Neural cell (in vitro differentiated cells): ENCODE results near the gene LPP. TPM values are rescaled to one million over a fixed set of nuclear protein-coding genes. Genes with fewer than 3 reads are reported as not detected.

Experiments
- H2AFZ ChIP-seq: fragments of 200-600, 300-800 bp; sonication (generic), shearing (Covaris generic); 2 replicates; pipeline ENCODE4 v1.6.0; 2014; ENCODE audit warnings: low read depth, mild to moderate bottlenecking, antibody characterized with exemption, low read length, moderate library complexity
- H3F3A ChIP-seq: fragments of 200-600 bp; shearing (Covaris generic); 2 replicates; pipeline ENCODE4 v1.6.1; 2016; ENCODE audit warnings: mild to moderate bottlenecking, moderate library complexity, mixed read lengths, antibody characterized with exemption, low read length; ENCODE audit not compliant: insufficient read depth, poor library complexity, severe bottlenecking
- H3K27ac ChIP-seq: fragments of 200-600, 300-800 bp; sonication (generic), shearing (Covaris generic); 2 replicates; pipeline ENCODE4 v1.5.1; 2014; ENCODE audit warnings: mild to moderate bottlenecking, low read length, moderate library complexity
- H3K27me3 ChIP-seq: fragments of 300-800, 200-600 bp; sonication (generic), shearing (Covaris generic); 2 replicates; pipeline ENCODE4 v1.6.0; 2014; ENCODE audit warnings: mild to moderate bottlenecking, low read depth, low read length, moderate library complexity; ENCODE audit not compliant: insufficient read depth
- H3K36me3 ChIP-seq: fragments of 300-800, 200-600 bp; sonication (generic), shearing (Covaris generic); 2 replicates; pipeline ENCODE4 v1.5.1; 2014; ENCODE audit warnings: mild to moderate bottlenecking, antibody characterized with exemption, low read length, moderate library complexity; ENCODE audit not compliant: insufficient read depth
- H3K4me2 ChIP-seq: fragments of 300-800, 200-600 bp; sonication (generic), shearing (Covaris generic); 2 replicates; pipeline ENCODE4 v1.6.0; 2014; ENCODE audit warnings: mild to moderate bottlenecking, low read length
- H3K4me3 ChIP-seq: fragments of 300-800, 200-600 bp; sonication (generic), shearing (Covaris generic); 2 replicates; pipeline ENCODE4 v1.5.1; 2014; ENCODE audit warnings: mild to moderate bottlenecking, low read length, moderate library complexity
- H3K79me2 ChIP-seq: fragments of 200-600 bp; shearing (Covaris generic); replicated peaks from 2 replicates; pipeline ENCODE4 v1.6.0; 2014; ENCODE audit warnings: mild to moderate bottlenecking, low read length, moderate library complexity; ENCODE audit not compliant: insufficient read depth
- H3K9ac ChIP-seq: fragments of 300-800, 200-600 bp; sonication (generic), shearing (Covaris generic); 2 replicates; pipeline ENCODE4 v1.6.1; 2016; ENCODE audit warnings: mild to moderate bottlenecking, low read length, mixed read lengths
- H3K9me2 ChIP-seq: fragments of 200-600 bp; shearing (Covaris generic); 2 replicates; pipeline ENCODE4 v1.6.1; 2016; ENCODE audit warnings: mild to moderate bottlenecking, low read length, mixed read lengths; ENCODE audit not compliant: insufficient read depth
- H3K9me3 ChIP-seq: fragments of 200-600, 300-800 bp; sonication (generic), shearing (Covaris generic); 2 replicates; pipeline ENCODE4 v1.6.1; 2016; ENCODE audit warnings: mild to moderate bottlenecking, mixed run types, low read length, moderate library complexity, mixed read lengths
- H4K20me1 ChIP-seq: fragments of 200-600 bp; shearing (Covaris generic); 2 replicates; pipeline ENCODE4 v1.6.1; 2016; ENCODE audit warnings: mild to moderate bottlenecking, mixed run types; ENCODE audit not compliant: insufficient read depth
- EP300 ChIP-seq: fragments of 450-650 bp; conservative IDR thresholded peaks from 2 replicates; pipeline ENCODE4 v1.6.1; 2014; ENCODE audit warnings: antibody characterized with exemption, mild to moderate bottlenecking, moderate library complexity; ENCODE audit not compliant: poor library complexity, severe bottlenecking
- EZH2 ChIP-seq: fragments of 200-600, 300-800 bp; shearing (Covaris generic), sonication (generic); IDR thresholded peaks from 2 replicates; pipeline ENCODE4 v1.6.1; 2014; ENCODE audit warnings: antibody characterized with exemption, low read length, borderline replicate concordance, mild to moderate bottlenecking; ENCODE audit not compliant: insufficient read depth, poor library complexity, severe bottlenecking
- MXI1 ChIP-seq: fragments of 450-650 bp; conservative IDR thresholded peaks from 2 replicates; pipeline ENCODE4 v1.6.1; 2014; ENCODE audit warnings: antibody characterized with exemption, mild to moderate bottlenecking; ENCODE audit not compliant: poor library complexity, severe bottlenecking
- POLR2AphosphoS5 ChIP-seq: IDR thresholded peaks from 2 replicates; pipeline ENCODE4 v1.6.1; 2012
- RAD21 ChIP-seq: fragments of 450-650 bp; conservative IDR thresholded peaks from 2 replicates; pipeline ENCODE4 v1.6.1; 2014; ENCODE audit warnings: antibody characterized with exemption, mild to moderate bottlenecking, moderate library complexity
- SMC3 ChIP-seq: fragments of 450-650 bp; conservative IDR thresholded peaks from 2 replicates; pipeline ENCODE4 v1.6.1; 2014; ENCODE audit warnings: antibody characterized with exemption, mild to moderate bottlenecking, moderate library complexity; ENCODE audit not compliant: poor library complexity
- TAF1 ChIP-seq: IDR thresholded peaks from 2 replicates; pipeline ENCODE4 v1.6.1; 2012; ENCODE audit warnings: low read depth
- polyA plus RNA-seq: library from polyadenylated mRNA; depleted of rRNA; stranded (reverse); fragments of >200 nt; gene quantifications from 2 replicates; pipeline ENCODE4 v1.2.3, GENCODE V29; 2014
- TF ChIP-seq, protein P1 (sequence below): IDR thresholded peaks from 2 replicates; pipeline ENCODE4 v1.6.1; 2012; ENCODE audit warnings: borderline replicate concordance
- TF ChIP-seq, protein P2 (sequence below): fragments of 450-650 bp; IDR thresholded peaks from 2 replicates; pipeline ENCODE4 v1.5.1; 2014; ENCODE audit warnings: antibody characterized with exemption, mild to moderate bottlenecking, moderate library complexity; ENCODE audit not compliant: poor library complexity, severe bottlenecking

The LPP gene
- polyA plus RNA-seq, 1 donor from 2014 or later: 3.0 TPM

DNA sequence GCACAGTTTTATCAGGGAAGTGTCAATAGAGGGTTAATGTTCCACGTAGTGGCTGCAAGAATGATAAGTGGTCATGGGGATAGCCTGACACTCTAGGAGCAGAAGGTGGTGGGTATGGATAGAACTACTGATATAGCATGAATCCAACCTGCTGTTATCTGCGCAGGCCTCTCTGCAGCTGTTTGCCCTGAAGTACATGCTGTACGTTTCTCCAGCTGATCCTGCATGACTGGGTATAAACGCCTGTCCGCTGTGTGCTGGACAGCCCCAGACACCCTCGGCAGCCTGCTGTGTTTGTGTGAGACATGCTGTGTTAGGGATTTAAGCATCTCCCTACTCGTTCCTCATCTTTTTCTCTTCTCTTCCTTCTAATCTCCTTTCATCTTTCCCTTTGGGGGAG, 87.1 kb downstream of the LPP start:
- no peaks in the 10 kb centered on the region for H4K20me1 ChIP-seq
- no peak overlapping the region for H3K4me2 ChIP-seq
- H3K79me2 ChIP-seq: no peaks in the 10 kb centered on the region
- no peak overlapping the region for H2AFZ ChIP-seq
- H3K9me3 ChIP-seq: no peaks in the 10 kb centered on the region
- no peak overlapping the region for H3K9ac ChIP-seq
- no peaks in the 10 kb centered on the region for H3K9me2 ChIP-seq
- H3K27ac ChIP-seq: no peak overlapping the region
- TF ChIP-seq SMC3 (no peak), RAD21 (no peak), EP300 (no peak), EZH2 (no peak), TAF1 (no peak), MXI1 (no peak), POLR2AphosphoS5 (no peak)
- TF ChIP-seq, protein P1, sequence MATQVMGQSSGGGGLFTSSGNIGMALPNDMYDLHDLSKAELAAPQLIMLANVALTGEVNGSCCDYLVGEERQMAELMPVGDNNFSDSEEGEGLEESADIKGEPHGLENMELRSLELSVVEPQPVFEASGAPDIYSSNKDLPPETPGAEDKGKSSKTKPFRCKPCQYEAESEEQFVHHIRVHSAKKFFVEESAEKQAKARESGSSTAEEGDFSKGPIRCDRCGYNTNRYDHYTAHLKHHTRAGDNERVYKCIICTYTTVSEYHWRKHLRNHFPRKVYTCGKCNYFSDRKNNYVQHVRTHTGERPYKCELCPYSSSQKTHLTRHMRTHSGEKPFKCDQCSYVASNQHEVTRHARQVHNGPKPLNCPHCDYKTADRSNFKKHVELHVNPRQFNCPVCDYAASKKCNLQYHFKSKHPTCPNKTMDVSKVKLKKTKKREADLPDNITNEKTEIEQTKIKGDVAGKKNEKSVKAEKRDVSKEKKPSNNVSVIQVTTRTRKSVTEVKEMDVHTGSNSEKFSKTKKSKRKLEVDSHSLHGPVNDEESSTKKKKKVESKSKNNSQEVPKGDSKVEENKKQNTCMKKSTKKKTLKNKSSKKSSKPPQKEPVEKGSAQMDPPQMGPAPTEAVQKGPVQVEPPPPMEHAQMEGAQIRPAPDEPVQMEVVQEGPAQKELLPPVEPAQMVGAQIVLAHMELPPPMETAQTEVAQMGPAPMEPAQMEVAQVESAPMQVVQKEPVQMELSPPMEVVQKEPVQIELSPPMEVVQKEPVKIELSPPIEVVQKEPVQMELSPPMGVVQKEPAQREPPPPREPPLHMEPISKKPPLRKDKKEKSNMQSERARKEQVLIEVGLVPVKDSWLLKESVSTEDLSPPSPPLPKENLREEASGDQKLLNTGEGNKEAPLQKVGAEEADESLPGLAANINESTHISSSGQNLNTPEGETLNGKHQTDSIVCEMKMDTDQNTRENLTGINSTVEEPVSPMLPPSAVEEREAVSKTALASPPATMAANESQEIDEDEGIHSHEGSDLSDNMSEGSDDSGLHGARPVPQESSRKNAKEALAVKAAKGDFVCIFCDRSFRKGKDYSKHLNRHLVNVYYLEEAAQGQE: no peak
- TF ChIP-seq, protein P2, sequence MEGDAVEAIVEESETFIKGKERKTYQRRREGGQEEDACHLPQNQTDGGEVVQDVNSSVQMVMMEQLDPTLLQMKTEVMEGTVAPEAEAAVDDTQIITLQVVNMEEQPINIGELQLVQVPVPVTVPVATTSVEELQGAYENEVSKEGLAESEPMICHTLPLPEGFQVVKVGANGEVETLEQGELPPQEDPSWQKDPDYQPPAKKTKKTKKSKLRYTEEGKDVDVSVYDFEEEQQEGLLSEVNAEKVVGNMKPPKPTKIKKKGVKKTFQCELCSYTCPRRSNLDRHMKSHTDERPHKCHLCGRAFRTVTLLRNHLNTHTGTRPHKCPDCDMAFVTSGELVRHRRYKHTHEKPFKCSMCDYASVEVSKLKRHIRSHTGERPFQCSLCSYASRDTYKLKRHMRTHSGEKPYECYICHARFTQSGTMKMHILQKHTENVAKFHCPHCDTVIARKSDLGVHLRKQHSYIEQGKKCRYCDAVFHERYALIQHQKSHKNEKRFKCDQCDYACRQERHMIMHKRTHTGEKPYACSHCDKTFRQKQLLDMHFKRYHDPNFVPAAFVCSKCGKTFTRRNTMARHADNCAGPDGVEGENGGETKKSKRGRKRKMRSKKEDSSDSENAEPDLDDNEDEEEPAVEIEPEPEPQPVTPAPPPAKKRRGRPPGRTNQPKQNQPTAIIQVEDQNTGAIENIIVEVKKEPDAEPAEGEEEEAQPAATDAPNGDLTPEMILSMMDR: no peak
- H3K36me3 ChIP-seq: no peaks in the 10 kb centered on the region
- no peak overlapping the region for H3K4me3 ChIP-seq
- no peaks in the 10 kb centered on the region for H3K27me3 ChIP-seq
- no peaks in the 10 kb centered on the region for H3F3A ChIP-seq

DNA sequence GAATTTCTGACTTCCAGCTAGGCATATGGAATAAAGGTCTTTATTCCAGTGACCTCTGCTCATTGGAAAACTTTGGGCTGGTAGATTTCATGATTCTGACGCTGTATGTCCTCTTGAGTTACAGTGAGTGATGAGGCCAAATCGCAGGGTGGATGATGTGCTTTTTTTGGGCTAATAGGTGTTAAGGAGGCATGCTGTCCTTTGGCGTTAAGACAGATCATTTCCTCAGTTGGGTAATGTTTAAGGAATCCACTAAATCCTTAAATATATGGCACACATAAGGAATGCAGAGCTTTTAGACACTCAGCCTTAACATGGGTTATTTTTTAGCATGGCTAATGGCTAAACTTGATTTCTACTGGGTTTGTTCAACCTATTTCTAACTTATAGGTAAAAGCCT, 87.9 kb downstream of the LPP start:
- Histone ChIP-seq H3K9me2 (no peaks in the 10 kb centered on the region), H3K27ac (no peak overlapping the region), H3K4me2 (no peak overlapping the region), H2AFZ (no peak overlapping the region), H4K20me1 (no peaks in the 10 kb centered on the region), H3K4me3 (no peak overlapping the region), H3K27me3 (no peaks in the 10 kb centered on the region), H3K36me3 (no peaks in the 10 kb centered on the region), H3K9ac (no peak overlapping the region), H3K9me3 (no peaks in the 10 kb centered on the region), H3F3A (no peaks in the 10 kb centered on the region), H3K79me2 (no peaks in the 10 kb centered on the region)
- TF ChIP-seq EZH2 (no peak), POLR2AphosphoS5 (no peak), TAF1 (no peak), MXI1 (no peak), SMC3 (no peak), RAD21 (no peak), EP300 (no peak)
- TF ChIP-seq, protein P1: no peak
- TF ChIP-seq, protein P2: no peak
